SK-N-DZ (cell line): ENCODE results near the gene TNNI3K.
A peak's percentile ranks its signal among the peaks of the same experiment; 100 is the strongest.

Experiments used
- DNase-seq: peaks from one replicate; pipeline ENCODE4 v3.0.0-alpha.2; 2015; ENCODE audit warnings: low spot score

Gene TNNI3K

DNA sequence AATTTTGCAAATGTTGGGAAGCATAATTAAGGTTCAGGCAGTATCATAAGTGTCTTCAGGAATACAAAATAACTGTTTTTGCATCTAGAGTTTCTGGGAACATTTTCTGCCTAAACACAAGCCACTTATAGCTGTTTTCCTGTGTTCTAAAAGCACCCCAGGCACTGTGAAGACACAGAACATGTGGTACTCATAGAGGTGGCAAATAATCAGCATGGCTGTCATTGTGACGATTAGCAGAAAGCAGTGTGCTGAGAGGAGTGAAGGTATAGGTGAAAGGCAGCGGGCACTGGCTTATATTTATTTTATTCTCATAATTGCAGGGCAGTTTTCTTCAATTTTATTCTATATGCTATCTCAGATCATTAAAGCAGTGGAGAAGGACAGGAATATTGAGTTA is 157.7 kb downstream of the TNNI3K start:
- peak; percentile 67 for DNase-seq

DNA sequence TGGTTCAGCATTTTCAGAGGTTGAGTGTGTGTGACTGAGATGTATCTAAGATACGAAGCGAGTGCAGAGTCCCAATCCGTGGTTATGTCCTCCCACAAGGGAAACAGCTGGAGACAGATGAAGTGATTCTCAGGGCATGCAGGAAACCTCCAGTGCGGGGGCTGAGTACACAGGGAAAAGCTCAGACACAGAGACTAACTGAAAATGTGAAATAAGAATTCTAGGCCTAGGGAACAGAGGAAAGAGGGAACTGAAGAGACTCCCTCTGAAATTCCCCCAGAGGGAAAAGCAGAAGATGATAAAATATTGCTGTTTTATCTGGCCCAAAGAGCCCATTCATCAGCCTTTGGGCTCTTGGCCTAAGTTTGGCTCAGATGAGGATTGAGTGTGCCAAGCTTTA is 160.4 kb downstream of the TNNI3K start:
- DNase-seq = no peak

DNA sequence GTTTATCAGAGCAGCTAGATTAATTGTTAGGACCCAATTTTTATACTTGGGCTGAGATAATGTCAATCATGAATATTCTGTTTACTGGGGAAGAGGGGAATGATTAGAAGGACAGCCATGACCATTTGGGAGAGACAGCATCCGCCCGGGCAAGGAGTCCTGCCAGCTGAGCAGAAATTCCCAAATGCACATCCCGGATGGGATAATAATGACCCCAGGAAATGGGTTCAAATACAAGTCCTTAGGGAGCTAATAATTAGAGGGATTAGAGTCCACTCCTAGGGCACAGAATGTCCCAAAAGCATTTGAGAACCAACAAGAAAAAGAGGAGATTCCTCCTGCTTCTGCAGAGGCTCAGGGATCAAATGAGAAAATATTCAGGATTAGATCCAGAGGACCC is 161.3 kb downstream of the TNNI3K start:
- DNase-seq = no peak

GRCh38 chr1:74396933-74397332 is 161.7 kb downstream of the TNNI3K start:
- no peak for DNase-seq

- no peak for DNase-seq
Measured at GRCh38 chr1:74399249-74399648, 164.1 kb downstream of the TNNI3K start.

GRCh38 chr1:74402873-74403272 is 167.7 kb downstream of the TNNI3K start:
- DNase-seq = no peak

- no peak for DNase-seq
Measured at GRCh38 chr1:74403606-74404005, 168.4 kb downstream of the TNNI3K start.

GRCh38 chr1:74406759-74407158 is 171.6 kb downstream of the TNNI3K start:
- DNase-seq = no peak

DNA sequence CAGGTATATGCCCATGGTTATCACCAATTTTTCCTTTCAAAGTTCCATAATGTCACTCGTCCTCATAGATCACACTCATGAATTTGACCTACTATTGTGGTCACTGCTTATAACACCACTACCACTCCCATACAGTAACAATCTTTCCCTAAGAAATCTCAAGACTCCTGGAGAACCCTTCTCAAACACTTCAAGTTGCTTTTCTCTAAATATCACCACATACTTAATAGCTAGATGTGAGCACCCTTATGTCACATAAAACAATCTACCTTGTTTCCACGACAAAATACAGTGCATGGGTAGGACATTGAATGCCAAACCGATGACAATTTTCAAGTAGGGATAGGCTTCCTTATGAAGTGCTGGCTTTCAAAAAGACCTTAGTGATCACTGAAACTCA is 172.7 kb downstream of the TNNI3K start:
- DNase-seq = no peak

DNA sequence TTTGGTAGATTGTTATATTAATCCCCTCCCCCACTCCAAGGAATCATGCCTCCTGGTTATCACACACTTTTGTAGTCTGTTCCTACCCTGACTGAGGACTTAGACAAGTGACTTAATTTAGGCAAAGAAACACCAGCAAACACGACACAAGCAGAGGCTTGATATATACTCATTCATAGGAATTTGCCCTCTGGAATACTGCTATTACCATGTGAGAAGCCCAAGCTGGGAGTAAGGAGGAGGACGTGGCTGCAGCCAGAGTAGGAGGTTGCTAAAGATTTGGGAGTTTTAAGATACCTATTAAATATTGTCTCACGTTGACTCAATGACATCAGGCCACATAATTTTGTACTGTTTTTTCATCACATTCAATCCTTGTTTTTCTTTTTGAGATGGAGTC is 177.1 kb downstream of the TNNI3K start:
- no peak for DNase-seq

GRCh38 chr1:74415935-74416334 is 180.7 kb downstream of the TNNI3K start:
- no peak for DNase-seq

GRCh38 chr1:74419611-74420010 is 184.4 kb downstream of the TNNI3K start:
- DNase-seq = no peak

GRCh38 chr1:74420467-74420866 is 185.3 kb downstream of the TNNI3K start:
- DNase-seq = no peak

GRCh38 chr1:74422421-74423292 is 187.5 kb downstream of the TNNI3K start:
- no peak for DNase-seq

DNA sequence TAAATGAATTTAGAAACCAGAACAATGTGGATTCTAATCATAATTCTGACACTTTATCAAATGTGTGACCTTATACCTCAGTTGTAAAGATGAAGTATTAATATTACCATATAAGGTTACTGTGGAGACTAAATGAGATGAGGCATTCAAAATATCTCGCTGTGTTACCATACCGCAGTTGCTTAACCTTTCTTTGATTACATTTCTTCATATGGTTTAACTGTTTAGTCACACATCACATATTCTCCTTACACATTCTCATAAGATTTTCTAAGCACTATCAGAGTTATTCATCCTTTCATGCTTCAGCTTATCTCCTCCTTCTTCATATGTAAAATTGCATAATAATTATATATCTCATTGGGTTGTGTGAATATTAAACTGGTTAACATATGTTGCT is 188.3 kb downstream of the TNNI3K start:
- no peak for DNase-seq

- DNase-seq = no peak
Measured at GRCh38 chr1:74425676-74426075, 190.5 kb downstream of the TNNI3K start.

- DNase-seq = peak; percentile 34
Measured at GRCh38 chr1:74426208-74426937, 191.2 kb downstream of the TNNI3K start.

GRCh38 chr1:74427681-74428080 is 192.5 kb downstream of the TNNI3K start:
- no peak for DNase-seq

DNA sequence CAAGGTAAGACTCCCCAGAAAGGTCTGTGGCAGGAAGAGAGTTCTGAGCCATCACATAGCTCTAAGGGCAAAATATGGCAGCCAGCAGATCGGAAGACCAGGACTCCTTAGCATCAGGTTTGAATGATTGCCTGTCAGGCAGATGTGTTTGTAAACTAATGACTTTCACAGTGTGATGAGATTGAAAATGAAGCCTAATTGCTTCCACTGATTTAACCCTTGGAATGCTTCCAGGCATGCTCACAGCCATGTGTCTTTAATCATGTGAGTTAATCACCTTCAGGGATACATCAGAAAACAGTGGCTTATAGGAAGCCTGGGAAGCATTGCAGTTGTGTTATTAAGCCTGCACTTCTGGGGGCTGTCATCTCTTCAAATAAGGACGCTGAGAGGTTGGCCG is 194.4 kb downstream of the TNNI3K start:
- DNase-seq = peak; percentile 33

- no peak for DNase-seq
Measured at GRCh38 chr1:74430342-74430934, 195.3 kb downstream of the TNNI3K start.

DNA sequence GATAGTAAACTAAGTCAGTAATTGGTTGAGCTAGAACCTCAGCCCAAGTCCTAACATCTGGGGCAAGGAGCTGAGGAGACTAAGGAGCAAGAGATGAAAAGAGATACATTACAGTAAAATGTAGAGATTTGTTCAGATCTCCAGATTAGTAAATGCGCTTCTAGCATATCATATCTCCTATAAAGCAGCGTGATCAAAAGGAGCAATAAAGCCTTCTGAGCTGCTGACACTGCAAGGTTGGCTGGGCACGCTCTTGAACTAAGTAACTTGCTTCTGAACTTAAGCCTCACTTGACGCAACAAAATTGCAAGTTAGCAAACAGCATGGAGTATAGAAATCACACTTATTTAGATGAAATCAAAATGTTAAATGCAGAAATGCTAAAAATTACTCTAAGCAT is 196.3 kb downstream of the TNNI3K start:
- DNase-seq = no peak

- no peak for DNase-seq
Measured at GRCh38 chr1:74432325-74432724, 197.1 kb downstream of the TNNI3K start.

- no peak for DNase-seq
Measured at GRCh38 chr1:74434321-74434720, 199.1 kb downstream of the TNNI3K start.
